Measurements from ENCODE around the gene EYA2.

GRCh38 chr20:47048054-47048453 is 153.4 kb downstream of the EYA2 start:
- TF ChIP-seq, protein P1, sequence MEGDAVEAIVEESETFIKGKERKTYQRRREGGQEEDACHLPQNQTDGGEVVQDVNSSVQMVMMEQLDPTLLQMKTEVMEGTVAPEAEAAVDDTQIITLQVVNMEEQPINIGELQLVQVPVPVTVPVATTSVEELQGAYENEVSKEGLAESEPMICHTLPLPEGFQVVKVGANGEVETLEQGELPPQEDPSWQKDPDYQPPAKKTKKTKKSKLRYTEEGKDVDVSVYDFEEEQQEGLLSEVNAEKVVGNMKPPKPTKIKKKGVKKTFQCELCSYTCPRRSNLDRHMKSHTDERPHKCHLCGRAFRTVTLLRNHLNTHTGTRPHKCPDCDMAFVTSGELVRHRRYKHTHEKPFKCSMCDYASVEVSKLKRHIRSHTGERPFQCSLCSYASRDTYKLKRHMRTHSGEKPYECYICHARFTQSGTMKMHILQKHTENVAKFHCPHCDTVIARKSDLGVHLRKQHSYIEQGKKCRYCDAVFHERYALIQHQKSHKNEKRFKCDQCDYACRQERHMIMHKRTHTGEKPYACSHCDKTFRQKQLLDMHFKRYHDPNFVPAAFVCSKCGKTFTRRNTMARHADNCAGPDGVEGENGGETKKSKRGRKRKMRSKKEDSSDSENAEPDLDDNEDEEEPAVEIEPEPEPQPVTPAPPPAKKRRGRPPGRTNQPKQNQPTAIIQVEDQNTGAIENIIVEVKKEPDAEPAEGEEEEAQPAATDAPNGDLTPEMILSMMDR (conservative IDR thresholded peaks at IDR 0.05), result no peak
- no peak for TF ChIP-seq ZFX (IDR thresholded peaks at IDR 0.05)

All from C4-2B (cell line).